GM12801 (cell line): ENCODE data around the gene OR4D2.

Experiments
- CTCF ChIP-seq: IDR thresholded peaks from one replicate; pipeline ENCODE4 v1.5.1; 2011; ENCODE audit warnings: control low read depth; ENCODE audit not compliant: insufficient read length; ENCODE audit errors: extremely low read depth

Gene OR4D2

GRCh38 chr17:58144801-58145200 lies 22.0 kb upstream of the OR4D2 start:
- TF ChIP-seq CTCF: no peak

GRCh38 chr17:58147930-58148434 lies 18.8 kb upstream of the OR4D2 start, which contains the start of gene OR4D1:
Gene OR4D1, plus strand, starts transcription at chr17:58148384. Its CDS starts 6,770 bp downstream, at chr17:58155154.
- TF ChIP-seq CTCF: no peak

- no peak for TF ChIP-seq CTCF
Measured at GRCh38 chr17:58148609-58149008, 18.2 kb upstream of the OR4D2 start.

GRCh38 chr17:58150394-58150793 lies 16.4 kb upstream of the OR4D2 start:
- TF ChIP-seq CTCF: no peak

- no peak for TF ChIP-seq CTCF
Measured at GRCh38 chr17:58153046-58153445, 13.7 kb upstream of the OR4D2 start.

GRCh38 chr17:58153671-58154070 lies 13.1 kb upstream of the OR4D2 start:
- no peak for TF ChIP-seq CTCF

- TF ChIP-seq CTCF: no peak
Measured at GRCh38 chr17:58156839-58157803, 9.7 kb upstream of the OR4D2 start.
